HEK293 (cell line): ENCODE results near the gene IL3.
"Not testable (repeated sequence)": the region's sequence is repeated elsewhere in the genome, so short reads cannot be mapped to it uniquely, and the experiment has no call there.

ENCODE experiments used
- GFI1B ChIP-seq: fragments of 450-650 bp; formaldehyde crosslinking; IDR thresholded peaks from 2 replicates; pipeline ENCODE4 v1.5.1; 2016; ENCODE audit warnings: missing biosample characterization, missing genetic modification characterization
- KLF1 ChIP-seq: fragments of 450-650 bp; formaldehyde crosslinking; IDR thresholded peaks from 2 replicates; pipeline ENCODE4 v1.5.1; 2016; ENCODE audit warnings: missing biosample characterization, missing genetic modification characterization
- PRDM1 ChIP-seq: fragments of 450-650 bp; formaldehyde crosslinking; IDR thresholded peaks from 2 replicates; pipeline ENCODE4; 2016; ENCODE audit warnings: missing biosample characterization, missing genetic modification characterization
- ZFP69B ChIP-seq: fragments of 450-650 bp; formaldehyde crosslinking; IDR thresholded peaks from 2 replicates; pipeline ENCODE4 v1.5.1; 2016; ENCODE audit warnings: missing biosample characterization, missing genetic modification characterization
- ZNF416 ChIP-seq: fragments of 450-650 bp; formaldehyde crosslinking; IDR thresholded peaks from 2 replicates; pipeline ENCODE4 v1.5.1; 2016; ENCODE audit warnings: missing biosample characterization, missing genetic modification characterization
- ZNF513 ChIP-seq: fragments of 450-650 bp; IDR thresholded peaks from 2 replicates; pipeline ENCODE4 v1.5.1; 2018; ENCODE audit warnings: missing biosample characterization, missing genetic modification characterization
- ZNF529 ChIP-seq: fragments of 450-650 bp; formaldehyde crosslinking; IDR thresholded peaks from 2 replicates; pipeline ENCODE4 v1.5.1; 2017; ENCODE audit warnings: missing genetic modification characterization, missing biosample characterization; ENCODE audit not compliant: insufficient replicate concordance
- ZNF580 ChIP-seq: fragments of 450-650 bp; formaldehyde crosslinking; IDR thresholded peaks from 2 replicates; pipeline ENCODE4 v1.5.1; 2016; ENCODE audit warnings: missing biosample characterization, missing genetic modification characterization
- TF ChIP-seq, protein P1 (sequence below): fragments of 450-650 bp; formaldehyde crosslinking; IDR thresholded peaks from 2 replicates; pipeline ENCODE4 v1.5.1; 2016; ENCODE audit warnings: missing biosample characterization, missing genetic modification characterization

DNA sequence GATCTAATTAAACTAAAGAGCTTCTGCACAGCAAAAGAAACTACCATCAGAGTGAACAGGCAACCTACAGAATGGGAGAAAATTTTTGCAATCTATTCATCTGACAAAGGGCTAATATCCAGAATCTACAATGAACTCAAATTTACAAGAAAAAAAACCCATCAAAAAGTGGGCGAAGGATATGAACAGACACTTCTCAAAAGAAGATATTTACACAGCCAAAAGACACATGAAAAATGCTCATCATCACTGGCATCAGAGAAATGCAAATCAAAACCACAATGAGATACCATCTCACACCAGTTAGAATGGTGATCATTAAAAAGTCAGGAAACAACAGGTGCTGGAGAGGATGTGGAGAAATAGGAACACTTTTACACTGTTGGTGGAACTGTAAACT lies 48.0 kb downstream of the IL3 start:
- TF ChIP-seq, protein P1, sequence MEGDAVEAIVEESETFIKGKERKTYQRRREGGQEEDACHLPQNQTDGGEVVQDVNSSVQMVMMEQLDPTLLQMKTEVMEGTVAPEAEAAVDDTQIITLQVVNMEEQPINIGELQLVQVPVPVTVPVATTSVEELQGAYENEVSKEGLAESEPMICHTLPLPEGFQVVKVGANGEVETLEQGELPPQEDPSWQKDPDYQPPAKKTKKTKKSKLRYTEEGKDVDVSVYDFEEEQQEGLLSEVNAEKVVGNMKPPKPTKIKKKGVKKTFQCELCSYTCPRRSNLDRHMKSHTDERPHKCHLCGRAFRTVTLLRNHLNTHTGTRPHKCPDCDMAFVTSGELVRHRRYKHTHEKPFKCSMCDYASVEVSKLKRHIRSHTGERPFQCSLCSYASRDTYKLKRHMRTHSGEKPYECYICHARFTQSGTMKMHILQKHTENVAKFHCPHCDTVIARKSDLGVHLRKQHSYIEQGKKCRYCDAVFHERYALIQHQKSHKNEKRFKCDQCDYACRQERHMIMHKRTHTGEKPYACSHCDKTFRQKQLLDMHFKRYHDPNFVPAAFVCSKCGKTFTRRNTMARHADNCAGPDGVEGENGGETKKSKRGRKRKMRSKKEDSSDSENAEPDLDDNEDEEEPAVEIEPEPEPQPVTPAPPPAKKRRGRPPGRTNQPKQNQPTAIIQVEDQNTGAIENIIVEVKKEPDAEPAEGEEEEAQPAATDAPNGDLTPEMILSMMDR: not testable (repeated sequence)
- not testable (repeated sequence) for TF ChIP-seq KLF1; GFI1B (tag by site-specific recombination); PRDM1 (tag by site-specific recombination); ZNF529; ZFP69B (tag by site-specific recombination); ZNF513 (tag by site-specific recombination); ZNF580 (tag by site-specific recombination); ZNF416 (tag by site-specific recombination)
